ENCODE data around the gene CELF4.
A peak's percentile ranks its signal among the peaks of the same experiment; 100 is the strongest.

The CELF4 gene

GRCh38 chr18:37533647-37534584, 31.7 kb downstream of the CELF4 start:
- no peak for DNase-seq (ENCODE audit: low read depth, low spot score)
- peak; percentile 9 for TF ChIP-seq CTCF (IDR thresholded peaks at IDR 0.05; ENCODE audit: low read depth, low read length)
- in situ Hi-C loops (cut with HindIII; ENCODE audit: low sequenced_read_pairs), result no loop called here
- no peak overlapping the region for H3K4me3 ChIP-seq (ENCODE audit: low read depth, low read length)

DNA sequence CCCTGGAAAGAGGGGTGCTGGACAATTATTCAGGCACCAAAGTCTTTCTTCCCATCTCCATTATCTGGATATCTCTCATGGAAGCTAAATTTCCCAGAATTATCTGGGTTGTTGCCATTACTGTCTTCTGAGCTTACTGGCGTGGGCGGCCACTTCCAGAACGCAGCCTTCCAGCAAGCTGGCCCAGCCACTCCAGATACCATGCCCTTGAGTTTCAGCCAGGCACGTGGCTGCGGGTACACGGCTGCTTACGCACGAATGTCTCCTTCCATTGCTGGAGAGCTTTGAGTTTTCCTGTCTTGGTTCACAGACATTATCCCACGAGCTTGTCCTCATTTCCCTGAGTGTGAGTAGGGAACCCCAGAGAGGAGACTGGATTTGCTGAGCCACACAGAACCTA, 32.7 kb downstream of the CELF4 start:
- H3K4me3 ChIP-seq (ENCODE audit: low read depth, low read length), result no peak overlapping the region
- DNase-seq (ENCODE audit: low read depth, low spot score), result no peak
- TF ChIP-seq CTCF (IDR thresholded peaks at IDR 0.05; ENCODE audit: low read depth, low read length), result no peak
- in situ Hi-C loops (cut with HindIII; ENCODE audit: low sequenced_read_pairs), result no loop called here

DNA sequence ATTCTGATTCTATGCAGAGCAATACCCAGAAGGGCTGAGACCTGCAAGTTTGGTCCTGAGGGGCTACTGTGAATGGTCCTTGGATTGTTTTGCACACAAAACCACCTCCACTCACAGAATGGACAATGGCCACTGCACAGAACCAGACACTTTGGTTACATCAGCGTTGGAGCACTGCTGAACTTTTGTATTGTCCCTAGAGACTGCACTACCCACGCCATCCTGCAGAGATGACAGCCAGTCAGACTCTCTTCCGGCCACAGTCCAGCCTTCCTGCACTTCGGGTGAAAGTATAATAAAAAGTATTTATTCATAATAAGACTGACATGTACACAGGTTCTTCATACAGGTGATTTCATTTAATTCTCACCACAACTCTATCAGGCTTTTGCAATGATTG, 35.7 kb downstream of the CELF4 start:
- in situ Hi-C loops (cut with HindIII; ENCODE audit: low sequenced_read_pairs), result no loop called here
- TF ChIP-seq CTCF (IDR thresholded peaks at IDR 0.05; ENCODE audit: low read depth, low read length), result no peak
- DNase-seq (ENCODE audit: low read depth, low spot score), result no peak
- H3K4me3 ChIP-seq (ENCODE audit: low read depth, low read length), result no peak overlapping the region

DNA sequence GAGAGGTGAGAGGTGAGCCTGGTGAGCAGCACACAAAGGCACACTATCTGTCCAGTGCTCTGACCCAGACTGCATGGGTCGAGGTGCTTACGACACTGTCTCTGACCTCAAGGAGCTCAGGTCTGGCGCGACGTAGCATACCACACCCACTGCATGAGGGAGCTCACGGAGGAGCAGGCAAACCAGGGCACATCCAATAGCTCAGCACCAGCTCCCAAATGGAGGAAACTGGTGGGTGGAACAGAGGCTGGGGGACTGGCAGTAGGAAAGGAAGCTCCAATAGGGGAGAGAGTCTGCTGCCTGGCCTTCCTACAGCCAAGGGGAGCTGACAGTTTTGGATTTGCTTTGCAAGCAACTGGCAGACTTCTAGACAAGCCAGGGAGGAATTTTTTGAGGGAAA, 36.3 kb downstream of the CELF4 start:
- H3K4me3 ChIP-seq (ENCODE audit: low read depth, low read length), result no peak overlapping the region
- no peak for DNase-seq (ENCODE audit: low read depth, low spot score)
- in situ Hi-C loops (cut with HindIII; ENCODE audit: low sequenced_read_pairs), result no loop called here
- TF ChIP-seq CTCF (IDR thresholded peaks at IDR 0.05; ENCODE audit: low read depth, low read length), result no peak

- TF ChIP-seq CTCF (IDR thresholded peaks at IDR 0.05; ENCODE audit: low read depth, low read length), result no peak
- no peak overlapping the region for H3K4me3 ChIP-seq (ENCODE audit: low read depth, low read length)
- in situ Hi-C loops (cut with HindIII; ENCODE audit: low sequenced_read_pairs), result no loop called here
- no peak for DNase-seq (ENCODE audit: low read depth, low spot score)
Observed at GRCh38 chr18:37527395-37527794, 38.2 kb downstream of the CELF4 start.

GRCh38 chr18:37525262-37525585, 40.4 kb downstream of the CELF4 start:
- in situ Hi-C loops (cut with HindIII; ENCODE audit: low sequenced_read_pairs), result no loop called here
- no peak for DNase-seq (ENCODE audit: low read depth, low spot score)
- TF ChIP-seq CTCF (IDR thresholded peaks at IDR 0.05; ENCODE audit: low read depth, low read length), result no peak
- no peak overlapping the region for H3K4me3 ChIP-seq (ENCODE audit: low read depth, low read length)
